ENCODE measurements around the gene ATP13A2. TPM values are rescaled to one million over a fixed set of nuclear protein-coding genes. Genes with fewer than 3 reads are reported as not detected.

The ATP13A2 gene
- total RNA-seq, 3 donors from 2014 or later (not counting 1 experiment from before 2014, with no cell fraction given): 38.7 to 53.6 (median 42.8) TPM

- no peak for ATAC-seq
- H3K27me3 Mint-ChIP-seq (ENCODE audit: low read depth in 2 of 2): no peaks in the 10 kb centered on the region
- Histone ChIP-seq H3K27me3 (ENCODE audit: control insufficient read depth, insufficient read depth, low read length) (no peaks in the 10 kb centered on the region), H3K27ac (ENCODE audit: low read length) (no peak overlapping the region), H3K4me3 (ENCODE audit: low read length) (no peak overlapping the region), H3K36me3 (ENCODE audit: control insufficient read depth, insufficient read depth, low read length) (peaks cover 52% of the 10 kb centered on the region), H3K4me1 (ENCODE audit: control insufficient read depth, insufficient read depth, low read length) (no peaks in the 10 kb centered on the region), H3K9me3 (ENCODE audit: control insufficient read depth, insufficient read depth, low read length) (no peaks in the 10 kb centered on the region)
- H3K9me3 Mint-ChIP-seq: no peaks in the 10 kb centered on the region
- no peak overlapping the region for H3K4me3 Mint-ChIP-seq
- peaks cover 4 to 10% of the 10 kb centered on the region in 2 donors for H3K4me1 Mint-ChIP-seq
- no peaks in the 10 kb centered on the region for H3K36me3 Mint-ChIP-seq
- no peak overlapping the region for H3K27ac Mint-ChIP-seq
- TF ChIP-seq CTCF (IDR thresholded peaks at IDR 0.05): no peak
- WGBS (ENCODE audit: insufficient coverage): 89% methylated on average over 1 of the region's 1 CpG
- intact Hi-C loops (cut with micrococcal nuclease): no loop called here
- DNase-seq: no peak
Measured at GRCh38 chr1:17040135-17040534, 28.4 kb upstream of the ATP13A2 start.

GRCh38 chr1:17039522-17039921, 27.8 kb upstream of the ATP13A2 start:
- Mint-ChIP-seq H3K27me3 (ENCODE audit: low read depth in 2 of 2) (no peaks in the 10 kb centered on the region), H3K36me3 (no peaks in the 10 kb centered on the region), H3K4me1 (peaks cover 0 to 9% of the 10 kb centered on the region in 2 donors), H3K27ac (no peak overlapping the region), H3K4me3 (no peak overlapping the region), H3K9me3 (no peaks in the 10 kb centered on the region)
- Histone ChIP-seq H3K9me3 (ENCODE audit: control insufficient read depth, insufficient read depth, low read length) (no peaks in the 10 kb centered on the region), H3K27ac (ENCODE audit: low read length) (no peak overlapping the region), H3K4me1 (ENCODE audit: control insufficient read depth, insufficient read depth, low read length) (no peaks in the 10 kb centered on the region), H3K36me3 (ENCODE audit: control insufficient read depth, insufficient read depth, low read length) (peaks cover 53% of the 10 kb centered on the region), H3K27me3 (ENCODE audit: control insufficient read depth, insufficient read depth, low read length) (no peaks in the 10 kb centered on the region), H3K4me3 (ENCODE audit: low read length) (no peak overlapping the region)
- TF ChIP-seq CTCF (IDR thresholded peaks at IDR 0.05): no peak
- no peak for DNase-seq
- intact Hi-C loops (cut with micrococcal nuclease): no loop called here
- ATAC-seq: no peak
- 100% methylated on average over 1 of the region's 2 CpGs for WGBS (ENCODE audit: insufficient coverage)

GRCh38 chr1:17033481-17033880, 21.8 kb upstream of the ATP13A2 start:
- H3K36me3 ChIP-seq (ENCODE audit: control insufficient read depth, insufficient read depth, low read length): peaks cover 39% of the 10 kb centered on the region
- H3K9me3 Mint-ChIP-seq: no peaks in the 10 kb centered on the region
- H3K27ac Mint-ChIP-seq: no peak overlapping the region
- intact Hi-C loops (cut with micrococcal nuclease): no loop called here
- no peaks in the 10 kb centered on the region for H3K4me1 ChIP-seq (ENCODE audit: control insufficient read depth, insufficient read depth, low read length)
- WGBS (ENCODE audit: insufficient coverage): 99% methylated on average over 4 of the region's 4 CpGs
- no peak overlapping the region for H3K27ac ChIP-seq (ENCODE audit: low read length)
- no peaks in the 10 kb centered on the region for H3K27me3 ChIP-seq (ENCODE audit: control insufficient read depth, insufficient read depth, low read length)
- no peak overlapping the region for H3K4me3 Mint-ChIP-seq
- peaks cover 1% of the 10 kb centered on the region for H3K36me3 Mint-ChIP-seq
- no peaks in the 10 kb centered on the region for H3K27me3 Mint-ChIP-seq (ENCODE audit: low read depth in 2 of 2)
- no peaks in the 10 kb centered on the region for H3K9me3 ChIP-seq (ENCODE audit: control insufficient read depth, insufficient read depth, low read length)
- no peak overlapping the region for H3K4me3 ChIP-seq (ENCODE audit: low read length)
- H3K4me1 Mint-ChIP-seq: peaks cover 0 to 5% of the 10 kb centered on the region in 2 donors
- no peak for TF ChIP-seq CTCF (IDR thresholded peaks at IDR 0.05)
- ATAC-seq: no peak
- DNase-seq: no peak

- no peak overlapping the region for H3K27ac ChIP-seq (ENCODE audit: low read length)
- no peaks in the 10 kb centered on the region for H3K9me3 Mint-ChIP-seq
- no peak overlapping the region for H3K27ac Mint-ChIP-seq
- no peak for TF ChIP-seq CTCF (IDR thresholded peaks at IDR 0.05)
- H3K27me3 Mint-ChIP-seq (ENCODE audit: low read depth in 2 of 2): no peaks in the 10 kb centered on the region
- no peaks in the 10 kb centered on the region for H3K4me1 ChIP-seq (ENCODE audit: control insufficient read depth, insufficient read depth, low read length)
- ATAC-seq (no peak), DNase-seq (no peak)
- H3K27me3 ChIP-seq (ENCODE audit: control insufficient read depth, insufficient read depth, low read length): no peaks in the 10 kb centered on the region
- H3K36me3 ChIP-seq (ENCODE audit: control insufficient read depth, insufficient read depth, low read length): peaks cover 45% of the 10 kb centered on the region
- no peak overlapping the region for H3K4me3 Mint-ChIP-seq
- no peak overlapping the region for H3K4me3 ChIP-seq (ENCODE audit: low read length)
- H3K9me3 ChIP-seq (ENCODE audit: control insufficient read depth, insufficient read depth, low read length): no peaks in the 10 kb centered on the region
- WGBS (ENCODE audit: insufficient coverage): 97% methylated on average over 3 of the region's 3 CpGs
- H3K4me1 Mint-ChIP-seq: peaks cover 0 to 5% of the 10 kb centered on the region in 2 donors
- intact Hi-C loops (cut with micrococcal nuclease): no loop called here
- peaks cover 9% of the 10 kb centered on the region for H3K36me3 Mint-ChIP-seq
Measured at GRCh38 chr1:17032741-17033140, 21.0 kb upstream of the ATP13A2 start.

Data from natural killer cell (primary cell).